ENCODE data around the gene RAB4B. TPM values are rescaled to one million over a fixed set of nuclear protein-coding genes. Genes with fewer than 3 reads are reported as not detected.
A peak's percentile ranks its signal among the peaks of the same experiment; 100 is the strongest.

RAB4B gene
- total and polyA plus RNA-seq, 2 donors (not counting 1 experiment from before 2014, with no cell fraction given) = 10.6 to 12.8 TPM

- H3K4me3 ChIP-seq (replicated peaks in 1 of 4; ENCODE audit: control extremely low read depth in 1 of 4, insufficient read depth in 1 of 4, low read depth in 3 of 4, low read length in 4 of 4) = no peak overlapping the region
- no peak overlapping the region for H3K9ac ChIP-seq (ENCODE audit: insufficient read depth, low read length)
- no peaks in the 10 kb centered on the region for H3K4me1 ChIP-seq (ENCODE audit: control insufficient read depth, extremely low read depth, insufficient read depth, low read length)
- no peaks in the 10 kb centered on the region for H3K27me3 ChIP-seq (ENCODE audit: control insufficient read depth, insufficient read depth, low read length)
- no peak overlapping the region for H3K4me2 ChIP-seq (ENCODE audit: extremely low read depth, insufficient read depth, low read length)
- peaks cover 18% of the 10 kb centered on the region for H3K36me3 ChIP-seq (ENCODE audit: control insufficient read depth, insufficient read depth, low read length)
- H3K79me2 ChIP-seq (ENCODE audit: control insufficient read depth, insufficient read depth, low read length) = no peaks in the 10 kb centered on the region
- H4K20me1 ChIP-seq (ENCODE audit: control insufficient read depth, extremely low read depth, insufficient read depth, low read length) = no peaks in the 10 kb centered on the region
- DNase-seq (ENCODE audit: low read depth in 2 of 2) = no peak
- TF ChIP-seq CTCF (conservative IDR thresholded peaks at IDR 0.05 in 1 of 2, IDR thresholded peaks at IDR 0.05 in 1 of 2; ENCODE audit: low read depth in 1 of 2, low read length in 2 of 2) = no peak
- TF ChIP-seq EZH2 (IDR thresholded peaks at IDR 0.05; ENCODE audit: low read length, missing control alignments) = no peak
- no peaks in the 10 kb centered on the region for H3K9me3 ChIP-seq (ENCODE audit: control insufficient read depth, insufficient read depth, low read depth, low read length)
- peak overlapping the region; percentile 53 for H3K27ac ChIP-seq (ENCODE audit: insufficient read depth, low read length)
- no peak overlapping the region for H2AFZ ChIP-seq (ENCODE audit: low read length)
These were observed 38.8 kb upstream of the RAB4B start for GRCh38 chr19:40739030-40739839.

- H3K4me1 ChIP-seq (ENCODE audit: control insufficient read depth, extremely low read depth, insufficient read depth, low read length) = no peaks in the 10 kb centered on the region
- H3K27me3 ChIP-seq (ENCODE audit: control insufficient read depth, insufficient read depth, low read length) = no peaks in the 10 kb centered on the region
- TF ChIP-seq EZH2 (IDR thresholded peaks at IDR 0.05; ENCODE audit: low read length, missing control alignments) (no peak), CTCF (conservative IDR thresholded peaks at IDR 0.05 in 1 of 2, IDR thresholded peaks at IDR 0.05 in 1 of 2; ENCODE audit: low read depth in 1 of 2, low read length in 2 of 2) (no peak)
- H3K9me3 ChIP-seq (ENCODE audit: control insufficient read depth, insufficient read depth, low read depth, low read length) = no peaks in the 10 kb centered on the region
- H3K36me3 ChIP-seq (ENCODE audit: control insufficient read depth, insufficient read depth, low read length) = peaks cover 18% of the 10 kb centered on the region
- peak overlapping the region; percentile 27 for H3K9ac ChIP-seq (ENCODE audit: insufficient read depth, low read length)
- H2AFZ ChIP-seq (ENCODE audit: low read length) = no peak overlapping the region
- no peaks in the 10 kb centered on the region for H3K79me2 ChIP-seq (ENCODE audit: control insufficient read depth, insufficient read depth, low read length)
- peak overlapping the region; percentile 33 for H3K4me2 ChIP-seq (ENCODE audit: extremely low read depth, insufficient read depth, low read length)
- H3K4me3 ChIP-seq (replicated peaks in 1 of 4; ENCODE audit: control extremely low read depth in 1 of 4, insufficient read depth in 1 of 4, low read depth in 3 of 4, low read length in 4 of 4) = no peak overlapping the region
- peak overlapping the region; percentile 53 for H3K27ac ChIP-seq (ENCODE audit: insufficient read depth, low read length)
- DNase-seq (ENCODE audit: low read depth in 2 of 2) = no peak
- no peaks in the 10 kb centered on the region for H4K20me1 ChIP-seq (ENCODE audit: control insufficient read depth, extremely low read depth, insufficient read depth, low read length)
These were observed 38.0 kb upstream of the RAB4B start for GRCh38 chr19:40739871-40740703.

GRCh38 chr19:40740747-40741146 is 37.3 kb upstream of the RAB4B start:
- H3K4me2 ChIP-seq (ENCODE audit: extremely low read depth, insufficient read depth, low read length) = peak overlapping the region; percentile 33
- no peaks in the 10 kb centered on the region for H4K20me1 ChIP-seq (ENCODE audit: control insufficient read depth, extremely low read depth, insufficient read depth, low read length)
- TF ChIP-seq EZH2 (IDR thresholded peaks at IDR 0.05; ENCODE audit: low read length, missing control alignments) (no peak), CTCF (conservative IDR thresholded peaks at IDR 0.05 in 1 of 2, IDR thresholded peaks at IDR 0.05 in 1 of 2; ENCODE audit: low read depth in 1 of 2, low read length in 2 of 2) (no peak)
- no peaks in the 10 kb centered on the region for H3K27me3 ChIP-seq (ENCODE audit: control insufficient read depth, insufficient read depth, low read length)
- H3K4me3 ChIP-seq (replicated peaks in 1 of 4; ENCODE audit: control extremely low read depth in 1 of 4, insufficient read depth in 1 of 4, low read depth in 3 of 4, low read length in 4 of 4) = no peak overlapping the region
- H3K27ac ChIP-seq (ENCODE audit: insufficient read depth, low read length) = peak overlapping the region; percentile 53
- peak in 1 of 2 donors; percentile 71 for DNase-seq (ENCODE audit: low read depth in 2 of 2)
- H3K9me3 ChIP-seq (ENCODE audit: control insufficient read depth, insufficient read depth, low read depth, low read length) = no peaks in the 10 kb centered on the region
- H3K4me1 ChIP-seq (ENCODE audit: control insufficient read depth, extremely low read depth, insufficient read depth, low read length) = no peaks in the 10 kb centered on the region
- H3K36me3 ChIP-seq (ENCODE audit: control insufficient read depth, insufficient read depth, low read length) = peaks cover 14% of the 10 kb centered on the region
- H3K79me2 ChIP-seq (ENCODE audit: control insufficient read depth, insufficient read depth, low read length) = no peaks in the 10 kb centered on the region
- peak overlapping the region; percentile 27 for H3K9ac ChIP-seq (ENCODE audit: insufficient read depth, low read length)
- H2AFZ ChIP-seq (ENCODE audit: low read length) = no peak overlapping the region
